ENCODE data around the gene FMO4.
"Not testable (repeated sequence)": the region's sequence is repeated elsewhere in the genome, so short reads cannot be mapped to it uniquely, and the experiment has no call there.

FMO4 gene

DNA sequence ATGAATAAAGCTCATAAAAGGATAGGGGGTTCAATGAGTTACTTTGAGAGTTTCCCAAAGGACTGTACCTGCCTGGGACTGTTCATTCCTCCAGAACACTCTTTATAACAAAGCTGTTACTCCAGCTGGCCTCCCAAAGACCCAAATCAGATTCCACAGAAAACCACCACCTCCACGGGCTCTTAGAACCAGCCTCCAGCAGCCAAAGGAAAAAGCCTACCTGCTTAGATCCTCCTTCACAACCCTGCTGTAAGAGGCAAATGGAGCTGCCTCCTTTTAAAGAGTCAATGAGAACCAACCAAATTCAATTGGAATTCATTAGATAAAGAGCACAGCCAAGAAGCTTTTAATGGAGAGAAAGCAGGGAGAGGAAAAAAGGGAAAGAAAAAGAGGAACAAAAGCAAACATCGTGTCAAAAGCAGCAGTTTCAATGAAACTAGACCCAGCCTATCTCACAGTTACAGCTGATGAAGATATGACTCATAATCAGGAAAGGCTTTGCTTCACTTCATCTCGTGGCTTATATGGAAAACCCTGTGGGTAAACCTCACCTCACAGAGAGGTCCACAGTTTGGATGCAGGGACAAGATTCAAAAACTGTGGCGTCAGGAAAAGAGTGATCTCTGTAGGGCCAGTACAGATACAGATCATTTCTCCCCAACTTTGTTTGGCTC lies 27.8 kb upstream of the FMO4 start:
- TF ChIP-seq, protein P1, sequence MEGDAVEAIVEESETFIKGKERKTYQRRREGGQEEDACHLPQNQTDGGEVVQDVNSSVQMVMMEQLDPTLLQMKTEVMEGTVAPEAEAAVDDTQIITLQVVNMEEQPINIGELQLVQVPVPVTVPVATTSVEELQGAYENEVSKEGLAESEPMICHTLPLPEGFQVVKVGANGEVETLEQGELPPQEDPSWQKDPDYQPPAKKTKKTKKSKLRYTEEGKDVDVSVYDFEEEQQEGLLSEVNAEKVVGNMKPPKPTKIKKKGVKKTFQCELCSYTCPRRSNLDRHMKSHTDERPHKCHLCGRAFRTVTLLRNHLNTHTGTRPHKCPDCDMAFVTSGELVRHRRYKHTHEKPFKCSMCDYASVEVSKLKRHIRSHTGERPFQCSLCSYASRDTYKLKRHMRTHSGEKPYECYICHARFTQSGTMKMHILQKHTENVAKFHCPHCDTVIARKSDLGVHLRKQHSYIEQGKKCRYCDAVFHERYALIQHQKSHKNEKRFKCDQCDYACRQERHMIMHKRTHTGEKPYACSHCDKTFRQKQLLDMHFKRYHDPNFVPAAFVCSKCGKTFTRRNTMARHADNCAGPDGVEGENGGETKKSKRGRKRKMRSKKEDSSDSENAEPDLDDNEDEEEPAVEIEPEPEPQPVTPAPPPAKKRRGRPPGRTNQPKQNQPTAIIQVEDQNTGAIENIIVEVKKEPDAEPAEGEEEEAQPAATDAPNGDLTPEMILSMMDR (IDR thresholded peaks at IDR 0.05), result no peak
- Histone ChIP-seq H3K79me2 (no peaks in the 10 kb centered on the region), H2AFZ (no peak overlapping the region), H3K27ac (no peak overlapping the region), H3K4me1 (no peaks in the 10 kb centered on the region), H3K9ac (no peak overlapping the region), H3K36me3 (ENCODE audit: control insufficient read depth, insufficient read depth, low read length) (no peaks in the 10 kb centered on the region), H3K27me3 (ENCODE audit: control insufficient read depth, insufficient read depth, low read length) (no peaks in the 10 kb centered on the region), H3K4me2 (ENCODE audit: low read length) (no peak overlapping the region), H3K4me3 (ENCODE audit: low read depth, low read length) (no peak overlapping the region), H3K9me3 (ENCODE audit: control insufficient read depth, low read length) (no peaks in the 10 kb centered on the region)

- no peak overlapping the region for H3K4me3 ChIP-seq (ENCODE audit: low read depth, low read length)
- H3K4me2 ChIP-seq (ENCODE audit: low read length), result no peak overlapping the region
- no peaks in the 10 kb centered on the region for H3K4me1 ChIP-seq
- H3K36me3 ChIP-seq (ENCODE audit: control insufficient read depth, insufficient read depth, low read length), result no peaks in the 10 kb centered on the region
- no peaks in the 10 kb centered on the region for H3K79me2 ChIP-seq
- H3K9ac ChIP-seq, result no peak overlapping the region
- TF ChIP-seq, protein P1 (IDR thresholded peaks at IDR 0.05), result no peak
- no peaks in the 10 kb centered on the region for H3K27me3 ChIP-seq (ENCODE audit: control insufficient read depth, insufficient read depth, low read length)
- H3K27ac ChIP-seq, result no peak overlapping the region
- H2AFZ ChIP-seq, result no peak overlapping the region
- no peaks in the 10 kb centered on the region for H3K9me3 ChIP-seq (ENCODE audit: control insufficient read depth, low read length)
Observed at GRCh38 chr1:171290621-171291020, 23.4 kb upstream of the FMO4 start.

DNA sequence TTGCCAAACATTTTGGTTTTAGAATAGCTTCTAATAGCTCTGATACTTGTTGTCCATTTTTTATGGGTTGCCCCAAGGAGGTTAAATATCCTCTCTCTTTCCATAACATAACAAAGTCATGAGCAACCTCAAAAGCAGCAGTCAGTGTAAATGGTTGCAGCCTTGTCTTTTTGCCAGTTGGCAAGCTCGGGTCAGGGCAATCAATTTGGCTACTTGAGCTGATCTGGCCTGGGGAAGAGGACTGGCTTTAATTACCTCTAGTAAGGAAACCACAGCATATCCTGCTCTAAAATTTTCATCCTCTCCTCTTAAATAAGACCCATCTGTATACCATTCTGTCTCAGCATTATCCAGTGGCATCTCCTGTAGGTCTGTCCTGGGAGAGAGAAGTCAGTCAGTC lies 21.2 kb upstream of the FMO4 start:
- Histone ChIP-seq H3K9me3 (ENCODE audit: control insufficient read depth, low read length) (no peaks in the 10 kb centered on the region), H3K4me1 (no peaks in the 10 kb centered on the region), H3K79me2 (no peaks in the 10 kb centered on the region), H3K9ac (no peak overlapping the region), H3K4me2 (ENCODE audit: low read length) (no peak overlapping the region), H3K4me3 (ENCODE audit: low read depth, low read length) (no peak overlapping the region), H3K36me3 (ENCODE audit: control insufficient read depth, insufficient read depth, low read length) (no peaks in the 10 kb centered on the region), H3K27me3 (ENCODE audit: control insufficient read depth, insufficient read depth, low read length) (no peaks in the 10 kb centered on the region), H3K27ac (no peak overlapping the region), H2AFZ (no peak overlapping the region)
- TF ChIP-seq, protein P1 (IDR thresholded peaks at IDR 0.05), result no peak

DNA sequence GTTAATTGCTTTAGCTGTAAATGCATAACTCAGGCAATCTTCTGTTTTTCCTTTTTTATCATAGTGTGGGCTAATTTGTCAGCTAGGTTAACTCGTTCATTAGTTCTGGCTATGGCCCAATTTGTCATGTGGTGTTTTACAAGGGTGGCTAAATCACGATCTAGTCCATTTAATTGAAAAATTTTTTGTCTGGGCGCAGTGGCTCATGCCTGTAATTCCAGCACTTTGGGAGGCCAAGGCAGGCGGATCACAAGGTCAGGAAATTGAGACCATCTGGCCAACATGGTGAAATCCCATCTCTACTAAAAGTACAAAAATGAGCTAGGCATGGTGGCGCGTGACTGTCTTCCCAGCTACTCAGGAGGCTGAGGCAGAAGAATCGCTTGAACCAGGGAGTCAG lies 18.6 kb upstream of the FMO4 start:
- not testable (repeated sequence) for H3K27me3 ChIP-seq (ENCODE audit: control insufficient read depth, insufficient read depth, low read length); H2AFZ ChIP-seq; H3K4me1 ChIP-seq; H3K27ac ChIP-seq; H3K36me3 ChIP-seq (ENCODE audit: control insufficient read depth, insufficient read depth, low read length); H3K9me3 ChIP-seq (ENCODE audit: control insufficient read depth, low read length); H3K9ac ChIP-seq; H3K4me3 ChIP-seq (ENCODE audit: low read depth, low read length); H3K79me2 ChIP-seq; H3K4me2 ChIP-seq (ENCODE audit: low read length)

GRCh38 chr1:171295821-171296220 lies 18.2 kb upstream of the FMO4 start:
- H3K4me3 ChIP-seq (ENCODE audit: low read depth, low read length), result no peak overlapping the region
- H3K4me2 ChIP-seq (ENCODE audit: low read length), result no peak overlapping the region
- no peaks in the 10 kb centered on the region for H3K9me3 ChIP-seq (ENCODE audit: control insufficient read depth, low read length)
- H3K9ac ChIP-seq, result no peak overlapping the region
- TF ChIP-seq, protein P1 (IDR thresholded peaks at IDR 0.05), result no peak
- no peaks in the 10 kb centered on the region for H3K79me2 ChIP-seq
- H3K27ac ChIP-seq, result no peak overlapping the region
- no peak overlapping the region for H2AFZ ChIP-seq
- no peaks in the 10 kb centered on the region for H3K36me3 ChIP-seq (ENCODE audit: control insufficient read depth, insufficient read depth, low read length)
- H3K4me1 ChIP-seq, result no peaks in the 10 kb centered on the region
- H3K27me3 ChIP-seq (ENCODE audit: control insufficient read depth, insufficient read depth, low read length), result no peaks in the 10 kb centered on the region

Data from parathyroid adenoma (tissue), 2 donors.